ENCODE measurements around the gene XPR1. TPM values are rescaled to one million over a fixed set of nuclear protein-coding genes. Genes with fewer than 3 reads are reported as not detected.

Gene XPR1
- total RNA-seq, 1 donor from 2014 or later: 37.9 TPM

- H3K27ac Mint-ChIP-seq: peak overlapping the region; percentile 88
- no peak for TF ChIP-seq CTCF (IDR thresholded peaks at IDR 0.05; ENCODE audit: unreplicated experiment)
- H3K9me3 Mint-ChIP-seq: no peaks in the 10 kb centered on the region
- H3K36me3 Mint-ChIP-seq: no peaks in the 10 kb centered on the region
- DNase-seq (ENCODE audit: low spot score in 2 of 2, unreplicated experiment in 2 of 2): peak in 1 of 2 experiments; percentile 63
- H3K4me3 Mint-ChIP-seq: peak overlapping the region; percentile 76
- H3K4me1 Mint-ChIP-seq: peaks cover 19% of the 10 kb centered on the region
- no peaks in the 10 kb centered on the region for H3K27me3 Mint-ChIP-seq (ENCODE audit: low read depth)
Measured at GRCh38 chr1:180912211-180912800, 280.5 kb downstream of the XPR1 start.

DNA sequence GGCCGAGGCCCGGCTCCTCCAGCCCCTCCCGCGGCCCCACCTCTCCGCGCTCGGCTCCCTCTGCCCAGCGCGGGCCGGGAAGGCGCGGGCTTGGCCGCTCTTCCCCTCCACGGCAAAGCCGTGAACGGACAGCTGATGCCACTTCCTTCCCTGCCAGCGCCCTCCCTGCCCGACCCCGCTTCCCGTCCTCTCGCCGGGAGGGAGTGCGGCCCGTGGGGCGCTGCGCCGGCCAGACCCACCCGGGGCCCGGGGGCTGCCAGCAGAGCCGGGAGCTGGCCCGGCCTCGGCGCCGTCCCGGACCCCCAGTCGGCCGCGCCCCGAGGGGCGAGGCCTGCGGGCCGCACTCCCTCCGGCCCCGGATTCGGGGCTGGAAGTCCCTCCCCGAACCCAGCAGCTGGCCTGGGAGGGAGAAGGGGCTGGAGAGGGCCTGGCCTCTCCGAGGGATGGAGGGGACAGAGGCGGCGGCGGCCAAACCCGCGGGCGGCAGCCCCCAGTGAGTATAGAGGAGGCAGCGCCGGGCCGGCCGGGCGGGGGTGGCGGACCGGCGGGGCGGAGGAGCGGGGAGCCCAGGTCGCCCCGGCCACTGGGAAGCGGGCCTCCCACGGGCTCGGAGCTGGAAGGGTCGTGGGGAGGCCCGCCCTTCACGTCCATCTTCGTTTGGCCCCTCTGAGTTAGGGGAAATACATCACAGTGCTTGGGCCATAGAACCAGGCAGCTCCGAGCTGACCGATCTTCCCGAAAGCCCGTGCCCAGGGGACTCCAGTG is 281.2 kb downstream of the XPR1 start, which contains the start of gene KIAA1614:
Gene KIAA1614, plus strand, starts transcription at position 97 of the 765 bp plus-strand sequence. Its CDS starts 347 bp downstream, at position 444.
- Mint-ChIP-seq H3K27ac (peak within 1 kb of the TSS; percentile 94), H3K27me3 (ENCODE audit: low read depth) (no peaks in the 10 kb centered on the region), H3K4me1 (peaks cover 19% of the 10 kb centered on the region), H3K4me3 (peak within 1 kb of the TSS; percentile 85), H3K36me3 (no peaks in the 10 kb centered on the region), H3K9me3 (no peaks in the 10 kb centered on the region)
- TF ChIP-seq CTCF (IDR thresholded peaks at IDR 0.05; ENCODE audit: unreplicated experiment): no peak
- peak in 1 of 2 experiments; percentile 56 for DNase-seq (ENCODE audit: low spot score in 2 of 2, unreplicated experiment in 2 of 2)

DNA sequence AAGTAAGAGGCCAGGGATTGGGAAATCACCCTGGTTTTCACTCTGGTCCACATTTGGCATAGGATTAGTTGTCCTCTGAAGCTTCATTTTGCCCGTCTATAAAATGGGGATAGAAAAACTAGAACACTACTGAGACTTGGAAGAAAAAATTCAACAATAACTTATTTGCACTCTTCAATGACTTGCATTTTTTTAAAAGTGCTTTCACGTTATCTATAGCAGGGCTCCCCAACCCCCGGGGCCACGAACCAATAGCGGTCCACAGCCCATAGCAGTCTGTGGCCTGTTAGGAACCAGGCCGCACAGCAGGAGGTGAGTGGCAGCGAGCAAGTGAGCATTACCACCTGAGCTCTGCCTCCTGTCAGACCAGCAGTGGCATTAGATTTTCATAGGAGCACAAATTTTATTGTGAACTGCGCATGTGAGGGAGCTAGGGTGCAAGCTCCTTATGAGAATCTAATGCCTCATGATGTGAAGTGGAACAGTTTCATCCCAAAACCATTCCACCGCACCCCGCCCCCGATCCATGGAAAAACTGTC is 283.7 kb downstream of the XPR1 start:
- no peaks in the 10 kb centered on the region for H3K27me3 Mint-ChIP-seq (ENCODE audit: low read depth)
- no peak for DNase-seq (ENCODE audit: low spot score in 2 of 2, unreplicated experiment in 2 of 2)
- peaks cover 3% of the 10 kb centered on the region for H3K36me3 Mint-ChIP-seq
- no peak for TF ChIP-seq CTCF (IDR thresholded peaks at IDR 0.05; ENCODE audit: unreplicated experiment)
- no peak overlapping the region for H3K4me3 Mint-ChIP-seq
- peaks cover 19% of the 10 kb centered on the region for H3K4me1 Mint-ChIP-seq
- no peak overlapping the region for H3K27ac Mint-ChIP-seq
- no peaks in the 10 kb centered on the region for H3K9me3 Mint-ChIP-seq

GRCh38 chr1:180916012-180916770 is 284.4 kb downstream of the XPR1 start:
- Mint-ChIP-seq H3K36me3 (peaks cover 3% of the 10 kb centered on the region), H3K4me3 (no peak overlapping the region), H3K27me3 (ENCODE audit: low read depth) (no peaks in the 10 kb centered on the region), H3K27ac (no peak overlapping the region), H3K9me3 (no peaks in the 10 kb centered on the region), H3K4me1 (peaks cover 17% of the 10 kb centered on the region)
- DNase-seq (ENCODE audit: low spot score in 2 of 2, unreplicated experiment in 2 of 2): no peak
- TF ChIP-seq CTCF (IDR thresholded peaks at IDR 0.05; ENCODE audit: unreplicated experiment): no peak

GRCh38 chr1:180916771-180917170 is 284.9 kb downstream of the XPR1 start:
- Mint-ChIP-seq H3K4me1 (peaks cover 12% of the 10 kb centered on the region), H3K9me3 (no peaks in the 10 kb centered on the region), H3K27ac (no peak overlapping the region), H3K36me3 (peaks cover 3% of the 10 kb centered on the region), H3K27me3 (ENCODE audit: low read depth) (no peaks in the 10 kb centered on the region), H3K4me3 (no peak overlapping the region)
- no peak for TF ChIP-seq CTCF (IDR thresholded peaks at IDR 0.05; ENCODE audit: unreplicated experiment)
- DNase-seq (ENCODE audit: low spot score in 2 of 2, unreplicated experiment in 2 of 2): no peak
